ENCODE data around the gene CYTH4. TPM values are rescaled to one million over a fixed set of nuclear protein-coding genes. Genes with fewer than 3 reads are reported as not detected.

CYTH4 gene
- total RNA-seq, 1 experiment from 2014 or later: 0.15 TPM

- no peak overlapping the region for H3K27ac Mint-ChIP-seq
- ATAC-seq (no peak), DNase-seq (ENCODE audit: low spot score) (no peak)
- peaks cover 17% of the 10 kb centered on the region for H3K9me3 Mint-ChIP-seq
- H3K36me3 Mint-ChIP-seq: peaks cover 4% of the 10 kb centered on the region
- TF ChIP-seq HMGA2 (CRISPR knock-in tag; IDR thresholded peaks at IDR 0.05) (no peak), GRHL2 (CRISPR knock-in tag; IDR thresholded peaks at IDR 0.05; ENCODE audit: insufficient replicate concordance, severe bottlenecking) (no peak), FOXK1 (CRISPR knock-in tag; IDR thresholded peaks at IDR 0.05) (no peak), ATF1 (CRISPR knock-in tag; IDR thresholded peaks at IDR 0.05) (no peak), GABPB1 (CRISPR knock-in tag; IDR thresholded peaks at IDR 0.05) (no peak), EMX1 (CRISPR knock-in tag; IDR thresholded peaks at IDR 0.05) (no peak), IRF2 (CRISPR knock-in tag; IDR thresholded peaks at IDR 0.05; ENCODE audit: borderline replicate concordance, low read depth) (no peak), ATF3 (CRISPR knock-in tag; conservative IDR thresholded peaks at IDR 0.05) (no peak), MYBL2 (CRISPR knock-in tag; IDR thresholded peaks at IDR 0.05) (no peak), ZNF232 (CRISPR knock-in tag; IDR thresholded peaks at IDR 0.05) (no peak), JUN (CRISPR knock-in tag; IDR thresholded peaks at IDR 0.05) (no peak), TEAD1 (CRISPR knock-in tag; IDR thresholded peaks at IDR 0.05) (no peak)
- TF ChIP-seq, protein P1, sequence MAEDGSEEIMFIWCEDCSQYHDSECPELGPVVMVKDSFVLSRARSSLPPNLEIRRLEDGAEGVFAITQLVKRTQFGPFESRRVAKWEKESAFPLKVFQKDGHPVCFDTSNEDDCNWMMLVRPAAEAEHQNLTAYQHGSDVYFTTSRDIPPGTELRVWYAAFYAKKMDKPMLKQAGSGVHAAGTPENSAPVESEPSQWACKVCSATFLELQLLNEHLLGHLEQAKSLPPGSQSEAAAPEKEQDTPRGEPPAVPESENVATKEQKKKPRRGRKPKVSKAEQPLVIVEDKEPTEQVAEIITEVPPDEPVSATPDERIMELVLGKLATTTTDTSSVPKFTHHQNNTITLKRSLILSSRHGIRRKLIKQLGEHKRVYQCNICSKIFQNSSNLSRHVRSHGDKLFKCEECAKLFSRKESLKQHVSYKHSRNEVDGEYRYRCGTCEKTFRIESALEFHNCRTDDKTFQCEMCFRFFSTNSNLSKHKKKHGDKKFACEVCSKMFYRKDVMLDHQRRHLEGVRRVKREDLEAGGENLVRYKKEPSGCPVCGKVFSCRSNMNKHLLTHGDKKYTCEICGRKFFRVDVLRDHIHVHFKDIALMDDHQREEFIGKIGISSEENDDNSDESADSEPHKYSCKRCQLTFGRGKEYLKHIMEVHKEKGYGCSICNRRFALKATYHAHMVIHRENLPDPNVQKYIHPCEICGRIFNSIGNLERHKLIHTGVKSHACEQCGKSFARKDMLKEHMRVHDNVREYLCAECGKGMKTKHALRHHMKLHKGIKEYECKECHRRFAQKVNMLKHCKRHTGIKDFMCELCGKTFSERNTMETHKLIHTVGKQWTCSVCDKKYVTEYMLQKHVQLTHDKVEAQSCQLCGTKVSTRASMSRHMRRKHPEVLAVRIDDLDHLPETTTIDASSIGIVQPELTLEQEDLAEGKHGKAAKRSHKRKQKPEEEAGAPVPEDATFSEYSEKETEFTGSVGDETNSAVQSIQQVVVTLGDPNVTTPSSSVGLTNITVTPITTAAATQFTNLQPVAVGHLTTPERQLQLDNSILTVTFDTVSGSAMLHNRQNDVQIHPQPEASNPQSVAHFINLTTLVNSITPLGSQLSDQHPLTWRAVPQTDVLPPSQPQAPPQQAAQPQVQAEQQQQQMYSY (CRISPR knock-in tag; IDR thresholded peaks at IDR 0.05): no peak
- TF ChIP-seq, protein P2, sequence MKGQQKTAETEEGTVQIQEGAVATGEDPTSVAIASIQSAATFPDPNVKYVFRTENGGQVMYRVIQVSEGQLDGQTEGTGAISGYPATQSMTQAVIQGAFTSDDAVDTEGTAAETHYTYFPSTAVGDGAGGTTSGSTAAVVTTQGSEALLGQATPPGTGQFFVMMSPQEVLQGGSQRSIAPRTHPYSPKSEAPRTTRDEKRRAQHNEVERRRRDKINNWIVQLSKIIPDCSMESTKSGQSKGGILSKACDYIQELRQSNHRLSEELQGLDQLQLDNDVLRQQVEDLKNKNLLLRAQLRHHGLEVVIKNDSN (CRISPR knock-in tag; IDR thresholded peaks at IDR 0.05): no peak
- TF ChIP-seq, protein P3, sequence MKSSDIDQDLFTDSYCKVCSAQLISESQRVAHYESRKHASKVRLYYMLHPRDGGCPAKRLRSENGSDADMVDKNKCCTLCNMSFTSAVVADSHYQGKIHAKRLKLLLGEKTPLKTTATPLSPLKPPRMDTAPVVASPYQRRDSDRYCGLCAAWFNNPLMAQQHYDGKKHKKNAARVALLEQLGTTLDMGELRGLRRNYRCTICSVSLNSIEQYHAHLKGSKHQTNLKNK (CRISPR knock-in tag; IDR thresholded peaks at IDR 0.05): no peak
- TF ChIP-seq, protein P4, sequence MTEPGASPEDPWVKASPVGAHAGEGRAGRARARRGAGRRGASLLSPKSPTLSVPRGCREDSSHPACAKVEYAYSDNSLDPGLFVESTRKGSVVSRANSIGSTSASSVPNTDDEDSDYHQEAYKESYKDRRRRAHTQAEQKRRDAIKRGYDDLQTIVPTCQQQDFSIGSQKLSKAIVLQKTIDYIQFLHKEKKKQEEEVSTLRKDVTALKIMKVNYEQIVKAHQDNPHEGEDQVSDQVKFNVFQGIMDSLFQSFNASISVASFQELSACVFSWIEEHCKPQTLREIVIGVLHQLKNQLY (CRISPR knock-in tag; IDR thresholded peaks at IDR 0.05): no peak
- POLR2A ChIA-PET: interaction anchor here (0.5 to 0.6 kb wide), 2 partner anchors 276 to 342 kb away, joined by 3 to 12 read pairs; no protein-coding TSS in a partner anchor
- CTCF ChIA-PET: interaction anchor here (0.5 to 4.5 kb wide), 46 partner anchors 8 to 265 kb away, joined by 3 to 83 read pairs (median 5); partner anchors contain the start of genes C1QTNF6, IL2RB, MFNG and RAC2
- H3K27me3 Mint-ChIP-seq (ENCODE audit: low read depth): peaks cover 32% of the 10 kb centered on the region
- no peak overlapping the region for H3K4me3 Mint-ChIP-seq
- H3K4me1 Mint-ChIP-seq: peaks cover 19% of the 10 kb centered on the region
Measured at GRCh38 chr22:37260155-37260795, 22.0 kb upstream of the CYTH4 start.

GRCh38 chr22:37260901-37261336 is 21.4 kb upstream of the CYTH4 start:
- Mint-ChIP-seq H3K27ac (no peak overlapping the region), H3K4me3 (no peak overlapping the region), H3K36me3 (peaks cover 4% of the 10 kb centered on the region), H3K27me3 (ENCODE audit: low read depth) (peaks cover 34% of the 10 kb centered on the region), H3K4me1 (peaks cover 19% of the 10 kb centered on the region), H3K9me3 (peaks cover 17% of the 10 kb centered on the region)
- peak; percentile 74 for DNase-seq (ENCODE audit: low spot score)
- TF ChIP-seq CTCF (IDR thresholded peaks at IDR 0.05) (peak; percentile 86), NR1H2 (CRISPR knock-in tag; IDR thresholded peaks at IDR 0.05) (no peak)
- peak; percentile 69 for ATAC-seq
- CTCF ChIA-PET: interaction anchor here (0.6 to 4.5 kb wide), 26 partner anchors 10 to 264 kb away, joined by 3 to 83 read pairs (median 5); partner anchors contain the start of genes MFNG and RAC2
- POLR2A ChIA-PET: no interaction called here
